Prostate gland (tissue), 2 donors: ENCODE measurements around the gene CDH10.

ENCODE experiments used
- CTCF ChIP-seq, 4 experiments: fragments of 200-600 bp in 2 of 4; fragments of 450-650 bp in 2 of 4; sonication (generic) in 2 of 4; IDR thresholded peaks; 1 replicate in 3 of 4; 2 replicates in 1 of 4; pipeline ENCODE4 v1.5.1; 2016 to 2019; ENCODE audit warnings: antibody characterized with exemption in 4 of 4, mild to moderate bottlenecking in 2 of 4, moderate library complexity in 2 of 4
- POLR2A ChIP-seq: fragments of 450-650 bp; IDR thresholded peaks from one replicate; pipeline ENCODE4 v1.6.1; 2016; ENCODE audit warnings: antibody characterized with exemption, mild to moderate bottlenecking

- TF ChIP-seq POLR2A (no peak), CTCF (IDR thresholded peaks at IDR 0.05) (no peak)
Measured at GRCh38 chr5:24635209-24635608, 9.6 kb downstream of the CDH10 start.
